Testis (tissue), 3 donors: Measurements from ENCODE around the gene CUX1. TPM values are rescaled to one million over a fixed set of nuclear protein-coding genes. Genes with fewer than 3 reads are reported as not detected.
A peak's percentile ranks its signal among the peaks of the same experiment; 100 is the strongest.

Experiments
- DNase-seq: peaks from one replicate; pipeline ENCODE4 v3.0.0-alpha.2; 2019
- H3K27ac ChIP-seq, 2 donors: fragments of 200-600 bp; sonication (generic); one replicate each; pipeline ENCODE4 v1.5.1; 2019
- H3K27me3 ChIP-seq: fragments of 200-600 bp; sonication (generic); one replicate; pipeline ENCODE4 v1.5.1; 2019
- H3K36me3 ChIP-seq: fragments of 200-600 bp; sonication (generic); one replicate; pipeline ENCODE4 v1.5.1; 2017; ENCODE audit warnings: low read depth; ENCODE audit errors: missing control alignments
- H3K4me1 ChIP-seq: fragments of 200-600 bp; sonication (generic); one replicate; pipeline ENCODE4 v1.5.1; 2019
- H3K4me3 ChIP-seq, 2 donors: fragments of 200-600 bp; sonication (generic); one replicate each; pipeline ENCODE4 v1.5.1; 2017 to 2019
- H3K9me3 ChIP-seq: fragments of 200-600 bp; sonication (generic); one replicate; pipeline ENCODE4 v1.5.1; 2017
- POLR2A ChIP-seq: fragments of 450-650 bp; IDR thresholded peaks from one replicate; pipeline ENCODE4 v1.6.1; 2017; ENCODE audit warnings: antibody characterized with exemption, mild to moderate bottlenecking, moderate library complexity
- WGBS, 2 donors: methylation state at CpG; one replicate each; pipeline ENCODE4 v1.1.5; 2018; 5-methylcytosine and 5-hydroxymethylcytosine counted together
- intact Hi-C: fragments of 100-400 bp; cut with DNase I; formaldehyde crosslinking; loops from one replicate; pipeline ENCODE4 v1.15.1; 2023; ENCODE audit warnings: low total_unique reads
- polyA plus RNA-seq: library from polyadenylated mRNA; stranded (reverse); fragments of 350-450 nt; fragmentation: Illumina TruSeq; extraction: RNeasy Lipid Tissue Mini Kit (QIAGEN cat#74804); gene quantifications from one replicate; pipeline ENCODE4 v1.2.3, GENCODE V29; 2014; ENCODE audit warnings: low read depth, low replicate concordance; ENCODE audit not compliant: insufficient read depth
- total RNA-seq, 2 donors: library from RNA; depleted of rRNA; stranded (reverse); fragments of >200 nt; gene quantifications; one replicate each; pipeline ENCODE4 v1.2.3, GENCODE V29; 2016
- TF ChIP-seq, protein P1 (sequence below), 3 experiments: fragments of 450-650 bp in 2 of 3; fragments of 200-600 bp in 1 of 3; sonication (generic) in 1 of 3; IDR thresholded peaks; one replicate each; pipeline ENCODE4 v1.5.1; 2016 to 2019; ENCODE audit warnings: antibody characterized with exemption in 3 of 3, mild to moderate bottlenecking in 2 of 3, moderate library complexity in 1 of 3

Gene CUX1
- total and polyA plus RNA-seq, 3 donors from 2014 or later = 30.8 to 46.3 (median 43.1) TPM

GRCh38 chr7:102275123-102275703 lies 457.8 kb downstream of the CUX1 start:
- Histone ChIP-seq H3K36me3 (no peaks in the 10 kb centered on the region), H3K27ac (no peak overlapping the region), H3K4me1 (no peaks in the 10 kb centered on the region), H3K9me3 (no peaks in the 10 kb centered on the region), H3K4me3 (no peak overlapping the region), H3K27me3 (no peaks in the 10 kb centered on the region)
- 93 to 100% methylated on average over 9 to 10 of the region's 10 CpGs for WGBS, 2 donors
- DNase-seq = no peak
- intact Hi-C loops = no loop called here
- TF ChIP-seq POLR2A = no peak
- TF ChIP-seq, protein P1, sequence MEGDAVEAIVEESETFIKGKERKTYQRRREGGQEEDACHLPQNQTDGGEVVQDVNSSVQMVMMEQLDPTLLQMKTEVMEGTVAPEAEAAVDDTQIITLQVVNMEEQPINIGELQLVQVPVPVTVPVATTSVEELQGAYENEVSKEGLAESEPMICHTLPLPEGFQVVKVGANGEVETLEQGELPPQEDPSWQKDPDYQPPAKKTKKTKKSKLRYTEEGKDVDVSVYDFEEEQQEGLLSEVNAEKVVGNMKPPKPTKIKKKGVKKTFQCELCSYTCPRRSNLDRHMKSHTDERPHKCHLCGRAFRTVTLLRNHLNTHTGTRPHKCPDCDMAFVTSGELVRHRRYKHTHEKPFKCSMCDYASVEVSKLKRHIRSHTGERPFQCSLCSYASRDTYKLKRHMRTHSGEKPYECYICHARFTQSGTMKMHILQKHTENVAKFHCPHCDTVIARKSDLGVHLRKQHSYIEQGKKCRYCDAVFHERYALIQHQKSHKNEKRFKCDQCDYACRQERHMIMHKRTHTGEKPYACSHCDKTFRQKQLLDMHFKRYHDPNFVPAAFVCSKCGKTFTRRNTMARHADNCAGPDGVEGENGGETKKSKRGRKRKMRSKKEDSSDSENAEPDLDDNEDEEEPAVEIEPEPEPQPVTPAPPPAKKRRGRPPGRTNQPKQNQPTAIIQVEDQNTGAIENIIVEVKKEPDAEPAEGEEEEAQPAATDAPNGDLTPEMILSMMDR (IDR thresholded peaks at IDR 0.05) = no peak

DNA sequence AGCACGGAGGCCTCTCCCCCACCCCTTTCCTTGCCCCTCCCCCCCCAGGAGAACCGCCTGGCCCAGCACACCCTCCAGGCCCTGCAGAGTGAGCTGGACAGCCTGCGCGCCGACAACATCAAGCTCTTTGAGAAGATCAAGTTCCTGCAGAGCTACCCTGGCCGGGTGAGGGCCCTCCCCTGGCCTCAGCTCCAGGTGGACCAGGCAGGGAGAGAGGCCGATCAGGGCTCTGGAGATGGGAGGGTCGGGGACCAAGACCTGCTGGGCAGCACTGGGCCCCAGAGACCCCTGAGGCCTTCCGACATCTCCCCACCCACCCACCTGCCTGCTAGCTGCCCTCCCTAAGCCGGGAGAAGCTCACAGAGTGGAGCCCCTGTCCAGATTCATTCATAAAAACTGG lies 460.5 kb downstream of the CUX1 start:
- no peak overlapping the region for H3K4me3 ChIP-seq
- no peak for DNase-seq
- H3K4me1 ChIP-seq = no peaks in the 10 kb centered on the region
- H3K27ac ChIP-seq = no peak overlapping the region
- 81 to 84% methylated on average over 9 to 10 of the region's 10 CpGs for WGBS, 2 donors
- intact Hi-C loops = no loop called here
- no peaks in the 10 kb centered on the region for H3K36me3 ChIP-seq
- no peaks in the 10 kb centered on the region for H3K27me3 ChIP-seq
- TF ChIP-seq POLR2A = no peak
- TF ChIP-seq, protein P1 (IDR thresholded peaks at IDR 0.05) = no peak
- H3K9me3 ChIP-seq = no peaks in the 10 kb centered on the region

DNA sequence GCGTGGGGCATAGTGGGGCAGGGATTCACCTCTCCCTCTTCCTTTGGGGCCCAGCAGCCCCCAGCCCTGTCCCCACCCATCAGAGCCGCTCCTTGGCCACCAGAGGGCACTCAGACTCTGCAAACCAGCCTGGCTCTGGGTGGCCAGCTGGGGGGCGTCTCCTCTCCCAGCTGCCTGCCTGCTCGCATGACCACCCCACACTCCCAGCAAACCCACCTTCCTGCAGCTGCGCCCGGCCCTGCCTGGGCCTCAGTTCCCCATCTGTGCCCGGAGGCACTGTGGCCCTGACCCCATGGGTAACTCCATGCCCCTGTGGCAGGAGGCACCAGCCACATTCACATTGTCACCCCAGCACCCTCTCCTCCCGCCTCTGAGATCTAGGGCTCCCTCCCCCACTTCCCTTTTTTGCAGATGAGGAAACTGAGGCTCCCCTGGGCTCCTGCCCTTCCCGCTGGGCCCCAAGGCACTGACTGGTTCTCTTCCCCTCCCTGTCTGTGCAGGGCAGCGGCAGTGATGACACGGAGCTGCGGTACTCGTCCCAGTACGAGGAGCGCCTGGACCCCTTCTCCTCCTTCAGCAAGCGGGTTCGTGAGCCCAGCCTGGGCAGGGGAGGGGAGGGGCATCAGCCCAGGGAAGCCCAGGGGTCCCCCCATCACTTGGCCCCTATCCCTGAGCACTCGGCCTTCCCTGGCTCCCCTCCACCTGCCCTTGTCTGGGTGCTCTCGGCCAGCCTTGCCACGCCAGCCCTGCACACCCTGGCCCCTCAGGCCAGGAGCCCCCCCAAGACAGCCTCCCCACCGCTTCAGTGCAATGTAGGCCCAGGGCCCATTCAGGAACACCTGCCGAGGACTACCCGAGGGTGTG lies 462.3 kb downstream of the CUX1 start:
- TF ChIP-seq, protein P1 (IDR thresholded peaks at IDR 0.05) = peak; percentile 49 to 67 (median 65)
- no peak for TF ChIP-seq POLR2A
- Histone ChIP-seq H3K27ac (no peak overlapping the region), H3K4me1 (no peaks in the 10 kb centered on the region), H3K27me3 (no peaks in the 10 kb centered on the region), H3K36me3 (no peaks in the 10 kb centered on the region), H3K4me3 (no peak overlapping the region), H3K9me3 (no peaks in the 10 kb centered on the region)
- DNase-seq = no peak
- intact Hi-C loops = loop anchor here (5.0 kb wide), 1 partner anchor 113 kb away; no protein-coding TSS in a partner anchor
- WGBS, 2 donors = 63 to 67% methylated on average over 8 to 23 of the region's 23 CpGs

DNA sequence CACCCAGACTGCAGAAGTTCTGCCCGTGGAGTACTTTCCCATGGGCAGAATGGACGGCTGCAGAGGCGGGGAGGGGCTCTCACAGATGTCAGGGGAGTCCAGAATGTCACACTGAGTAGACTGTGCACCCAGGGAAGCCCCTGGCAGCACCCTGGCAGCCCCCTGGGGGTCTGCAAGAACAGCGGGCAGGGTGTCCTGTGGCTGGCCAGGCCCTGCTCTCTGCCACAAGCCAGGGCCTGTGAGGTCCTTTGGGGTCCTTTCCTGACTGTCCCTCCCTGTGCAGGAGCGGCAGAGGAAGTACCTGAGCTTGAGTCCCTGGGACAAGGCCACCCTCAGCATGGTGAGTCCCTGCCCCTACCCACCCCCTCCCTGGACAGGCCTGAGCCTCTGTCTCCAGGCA lies 463.1 kb downstream of the CUX1 start:
- no peaks in the 10 kb centered on the region for H3K36me3 ChIP-seq
- H3K4me3 ChIP-seq = no peak overlapping the region
- no peak overlapping the region for H3K27ac ChIP-seq
- WGBS, 2 donors = 88 to 89% methylated on average over 5 of the region's 5 CpGs
- no peak for DNase-seq
- intact Hi-C loops = loop anchor here (5.0 kb wide), 1 partner anchor 112 kb away; no protein-coding TSS in a partner anchor
- TF ChIP-seq, protein P1 (IDR thresholded peaks at IDR 0.05) = no peak
- TF ChIP-seq POLR2A = no peak
- H3K27me3 ChIP-seq = no peaks in the 10 kb centered on the region
- H3K9me3 ChIP-seq = no peaks in the 10 kb centered on the region
- no peaks in the 10 kb centered on the region for H3K4me1 ChIP-seq
